Measurements from ENCODE around the gene OPCML. TPM values are rescaled to one million over a fixed set of nuclear protein-coding genes. Genes with fewer than 3 reads are reported as not detected.

The OPCML gene
- total RNA-seq, 1 donor from 2014 or later = 1.7 TPM

GRCh38 chr11:132846075-132846474 lies 686.2 kb downstream of the OPCML start:
- H3K9me3 Mint-ChIP-seq (ENCODE audit: low read depth) = no peaks in the 10 kb centered on the region
- H3K4me3 Mint-ChIP-seq (ENCODE audit: low read depth) = no peak overlapping the region
- no peak for DNase-seq (ENCODE audit: low spot score, unreplicated experiment)
- no peak overlapping the region for H3K27ac Mint-ChIP-seq
- TF ChIP-seq, protein P1, sequence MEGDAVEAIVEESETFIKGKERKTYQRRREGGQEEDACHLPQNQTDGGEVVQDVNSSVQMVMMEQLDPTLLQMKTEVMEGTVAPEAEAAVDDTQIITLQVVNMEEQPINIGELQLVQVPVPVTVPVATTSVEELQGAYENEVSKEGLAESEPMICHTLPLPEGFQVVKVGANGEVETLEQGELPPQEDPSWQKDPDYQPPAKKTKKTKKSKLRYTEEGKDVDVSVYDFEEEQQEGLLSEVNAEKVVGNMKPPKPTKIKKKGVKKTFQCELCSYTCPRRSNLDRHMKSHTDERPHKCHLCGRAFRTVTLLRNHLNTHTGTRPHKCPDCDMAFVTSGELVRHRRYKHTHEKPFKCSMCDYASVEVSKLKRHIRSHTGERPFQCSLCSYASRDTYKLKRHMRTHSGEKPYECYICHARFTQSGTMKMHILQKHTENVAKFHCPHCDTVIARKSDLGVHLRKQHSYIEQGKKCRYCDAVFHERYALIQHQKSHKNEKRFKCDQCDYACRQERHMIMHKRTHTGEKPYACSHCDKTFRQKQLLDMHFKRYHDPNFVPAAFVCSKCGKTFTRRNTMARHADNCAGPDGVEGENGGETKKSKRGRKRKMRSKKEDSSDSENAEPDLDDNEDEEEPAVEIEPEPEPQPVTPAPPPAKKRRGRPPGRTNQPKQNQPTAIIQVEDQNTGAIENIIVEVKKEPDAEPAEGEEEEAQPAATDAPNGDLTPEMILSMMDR (IDR thresholded peaks at IDR 0.05; ENCODE audit: unreplicated experiment) = no peak
- H3K4me1 Mint-ChIP-seq (ENCODE audit: low read depth) = no peaks in the 10 kb centered on the region
- H3K27me3 Mint-ChIP-seq = peaks cover 35% of the 10 kb centered on the region
- no peaks in the 10 kb centered on the region for H3K36me3 Mint-ChIP-seq (ENCODE audit: insufficient read depth)

- Mint-ChIP-seq H3K27ac (no peak overlapping the region), H3K4me3 (ENCODE audit: low read depth) (no peak overlapping the region), H3K36me3 (ENCODE audit: insufficient read depth) (no peaks in the 10 kb centered on the region), H3K27me3 (peaks cover 39% of the 10 kb centered on the region), H3K4me1 (ENCODE audit: low read depth) (no peaks in the 10 kb centered on the region), H3K9me3 (ENCODE audit: low read depth) (no peaks in the 10 kb centered on the region)
- no peak for DNase-seq (ENCODE audit: low spot score, unreplicated experiment)
- TF ChIP-seq, protein P1 (IDR thresholded peaks at IDR 0.05; ENCODE audit: unreplicated experiment) = no peak
Measured at GRCh38 chr11:132844956-132845696, 687.2 kb downstream of the OPCML start.

GRCh38 chr11:132840660-132841059 lies 691.6 kb downstream of the OPCML start:
- Mint-ChIP-seq H3K4me1 (ENCODE audit: low read depth) (no peaks in the 10 kb centered on the region), H3K36me3 (ENCODE audit: insufficient read depth) (no peaks in the 10 kb centered on the region), H3K4me3 (ENCODE audit: low read depth) (no peak overlapping the region), H3K27me3 (peaks cover 25% of the 10 kb centered on the region), H3K9me3 (ENCODE audit: low read depth) (peaks cover 3% of the 10 kb centered on the region), H3K27ac (no peak overlapping the region)
- DNase-seq (ENCODE audit: low spot score, unreplicated experiment) = no peak
- TF ChIP-seq, protein P1 (IDR thresholded peaks at IDR 0.05; ENCODE audit: unreplicated experiment) = no peak

- Mint-ChIP-seq H3K36me3 (ENCODE audit: insufficient read depth) (no peaks in the 10 kb centered on the region), H3K27ac (no peak overlapping the region), H3K4me1 (ENCODE audit: low read depth) (no peaks in the 10 kb centered on the region), H3K27me3 (peaks cover 24% of the 10 kb centered on the region), H3K4me3 (ENCODE audit: low read depth) (no peak overlapping the region), H3K9me3 (ENCODE audit: low read depth) (peaks cover 3% of the 10 kb centered on the region)
- TF ChIP-seq, protein P1 (IDR thresholded peaks at IDR 0.05; ENCODE audit: unreplicated experiment) = no peak
- no peak for DNase-seq (ENCODE audit: low spot score, unreplicated experiment)
Measured at GRCh38 chr11:132840191-132840590, 692.1 kb downstream of the OPCML start.

GRCh38 chr11:132839236-132839945 lies 692.9 kb downstream of the OPCML start:
- no peak for DNase-seq (ENCODE audit: low spot score, unreplicated experiment)
- Mint-ChIP-seq H3K4me3 (ENCODE audit: low read depth) (no peak overlapping the region), H3K9me3 (ENCODE audit: low read depth) (peaks cover 3% of the 10 kb centered on the region), H3K27ac (no peak overlapping the region), H3K27me3 (peaks cover 24% of the 10 kb centered on the region), H3K36me3 (ENCODE audit: insufficient read depth) (no peaks in the 10 kb centered on the region), H3K4me1 (ENCODE audit: low read depth) (no peaks in the 10 kb centered on the region)
- TF ChIP-seq, protein P1 (IDR thresholded peaks at IDR 0.05; ENCODE audit: unreplicated experiment) = no peak
